HG02970 (cell line): ENCODE data around the gene LYST.
"Not testable (repeated sequence)": the region's sequence is repeated elsewhere in the genome, so short reads cannot be mapped to it uniquely, and the experiment has no call there.

Experiments
- ATAC-seq: cut with Tn5 transposase; IDR thresholded peaks from one replicate; pipeline ENCODE4 v1.9.1; 2021; ENCODE audit warnings: mild to moderate bottlenecking, moderate library complexity, moderate number of reproducible peaks; ENCODE audit not compliant: unreplicated experiment, low FRiP score

Gene LYST

DNA sequence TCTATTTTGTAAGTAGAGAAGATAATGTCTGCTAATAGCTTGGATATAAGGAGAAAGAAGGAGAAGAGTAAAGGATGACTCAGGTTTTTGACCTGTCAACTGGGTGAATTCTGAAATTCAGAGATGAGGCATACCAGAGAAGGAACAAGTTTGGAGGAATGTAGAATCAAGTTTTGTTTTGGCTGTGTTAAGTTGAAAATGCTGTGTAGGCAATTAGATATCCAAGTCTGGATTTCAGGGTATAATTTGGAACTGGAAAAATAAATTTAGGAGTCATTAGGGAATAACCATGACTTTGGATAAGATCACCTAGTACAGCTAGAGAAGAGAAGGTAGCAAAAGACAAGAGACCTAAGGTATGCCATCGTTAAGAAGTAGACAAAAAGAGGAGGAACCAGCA, 194.7 kb downstream of the LYST start:
- ATAC-seq, result no peak

DNA sequence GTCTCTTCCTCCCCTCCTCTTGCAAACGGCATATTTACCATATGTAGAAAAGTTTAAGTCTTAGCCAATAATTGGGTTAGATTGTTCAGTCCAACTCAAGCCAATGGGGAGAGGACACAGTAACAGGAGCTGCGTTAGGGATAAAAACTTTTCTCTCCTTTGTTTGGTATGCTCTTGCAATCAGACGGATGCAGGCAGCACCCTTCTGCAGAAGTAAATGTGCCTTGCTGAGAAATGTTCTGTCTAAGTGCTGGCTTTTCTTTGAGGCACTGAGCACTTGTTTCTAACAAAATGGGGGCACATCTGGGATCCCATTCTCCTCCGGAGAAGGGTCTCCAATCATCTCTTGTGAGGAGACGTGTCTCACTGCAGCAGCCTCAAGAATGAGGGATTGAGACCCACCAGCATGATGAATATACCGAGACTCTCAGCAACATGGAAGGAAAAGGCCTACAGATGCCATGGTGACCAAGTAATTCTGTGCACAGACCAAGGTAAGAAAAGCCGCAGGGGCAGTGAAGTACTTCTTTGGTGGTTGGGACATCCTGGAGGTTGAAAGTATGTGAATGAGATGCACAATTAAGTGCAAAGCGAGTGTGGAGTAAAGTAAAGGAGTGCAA, 196.4 kb downstream of the LYST start:
- ATAC-seq, result no peak

DNA sequence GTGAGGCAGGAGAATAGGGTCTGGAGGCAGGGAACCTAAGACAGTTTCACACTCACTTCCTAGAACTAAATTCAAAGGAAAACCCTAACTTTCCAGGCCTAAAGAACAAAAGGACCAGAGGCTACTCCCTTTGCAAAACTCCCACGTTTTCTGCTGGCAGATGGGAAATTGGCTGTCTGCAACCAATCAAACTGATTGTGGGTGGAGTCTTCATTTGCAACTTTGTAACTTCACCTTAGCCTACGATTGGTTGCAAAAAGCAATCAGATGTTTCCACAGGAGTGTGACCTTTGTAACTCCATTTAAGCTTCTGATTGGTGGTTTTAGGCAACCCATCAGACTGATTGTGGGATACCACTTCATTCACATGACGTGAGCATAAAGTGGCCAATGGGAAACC, 197.4 kb downstream of the LYST start:
- no peak for ATAC-seq

DNA sequence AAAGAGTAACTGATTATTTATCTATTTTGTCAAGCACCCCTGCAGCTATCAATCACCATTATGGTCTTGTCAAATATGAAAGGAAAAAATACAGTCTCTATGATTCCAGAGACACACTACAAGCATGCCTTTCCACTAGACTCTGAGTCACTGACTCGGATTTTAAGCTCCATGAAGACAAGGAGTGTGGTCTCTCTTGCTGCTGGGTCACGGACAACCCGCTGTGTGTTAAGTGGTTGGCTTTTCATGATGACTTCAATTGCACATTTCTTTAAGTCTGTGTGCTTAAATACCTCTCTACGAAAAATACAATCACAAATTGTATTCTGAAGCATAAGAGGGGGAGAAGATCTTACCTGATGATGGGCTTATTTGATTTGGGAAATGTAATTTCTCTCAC, 203.1 kb downstream of the LYST start:
- ATAC-seq, result no peak

DNA sequence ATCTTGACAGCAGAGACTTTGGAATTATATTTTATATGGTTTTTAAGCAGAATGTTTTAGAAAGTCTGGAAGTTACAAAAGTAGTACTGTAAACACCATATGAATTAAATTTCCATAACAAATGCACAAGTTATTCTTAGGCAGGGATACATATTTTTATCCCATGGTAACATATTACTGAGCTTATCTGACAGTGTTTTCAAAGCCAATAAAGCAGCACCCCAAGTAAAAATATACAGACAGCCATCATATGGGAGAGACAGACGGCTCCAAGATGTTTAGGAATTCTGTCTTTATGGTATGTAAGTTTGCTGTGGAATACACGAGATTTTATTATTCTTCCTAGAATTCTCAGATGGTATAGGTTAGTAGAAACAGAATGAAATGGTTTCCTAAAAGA, 205.1 kb downstream of the LYST start:
- ATAC-seq, result no peak

DNA sequence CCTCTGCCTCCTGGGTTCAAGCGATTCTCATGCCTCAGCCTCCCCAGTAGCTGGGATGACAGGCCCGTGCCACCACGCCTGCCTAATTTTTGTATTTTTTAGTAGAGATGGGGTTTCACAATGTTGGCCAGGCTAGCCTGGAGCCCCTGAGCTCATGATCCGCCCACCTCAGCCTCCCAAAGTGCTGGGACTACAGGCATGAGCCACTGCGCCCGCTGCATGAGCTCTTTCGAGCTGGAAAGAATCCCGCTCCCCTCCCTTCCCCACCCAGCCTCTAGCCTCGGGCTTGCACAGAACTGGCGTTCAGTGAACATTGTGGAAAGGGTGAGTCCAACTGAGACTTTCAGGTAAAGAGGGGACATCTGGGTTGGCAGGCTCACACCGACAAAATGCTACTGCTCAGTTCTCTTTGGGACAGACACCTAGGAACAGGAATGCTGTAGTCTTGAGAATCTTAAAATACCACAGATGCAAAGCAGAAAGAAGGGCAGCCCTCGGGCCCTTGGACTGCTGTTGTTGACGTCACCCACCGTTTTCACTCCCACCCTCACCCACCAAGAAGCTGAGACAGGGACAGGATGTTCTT, 207.4 kb downstream of the LYST start:
- ATAC-seq, result no peak

DNA sequence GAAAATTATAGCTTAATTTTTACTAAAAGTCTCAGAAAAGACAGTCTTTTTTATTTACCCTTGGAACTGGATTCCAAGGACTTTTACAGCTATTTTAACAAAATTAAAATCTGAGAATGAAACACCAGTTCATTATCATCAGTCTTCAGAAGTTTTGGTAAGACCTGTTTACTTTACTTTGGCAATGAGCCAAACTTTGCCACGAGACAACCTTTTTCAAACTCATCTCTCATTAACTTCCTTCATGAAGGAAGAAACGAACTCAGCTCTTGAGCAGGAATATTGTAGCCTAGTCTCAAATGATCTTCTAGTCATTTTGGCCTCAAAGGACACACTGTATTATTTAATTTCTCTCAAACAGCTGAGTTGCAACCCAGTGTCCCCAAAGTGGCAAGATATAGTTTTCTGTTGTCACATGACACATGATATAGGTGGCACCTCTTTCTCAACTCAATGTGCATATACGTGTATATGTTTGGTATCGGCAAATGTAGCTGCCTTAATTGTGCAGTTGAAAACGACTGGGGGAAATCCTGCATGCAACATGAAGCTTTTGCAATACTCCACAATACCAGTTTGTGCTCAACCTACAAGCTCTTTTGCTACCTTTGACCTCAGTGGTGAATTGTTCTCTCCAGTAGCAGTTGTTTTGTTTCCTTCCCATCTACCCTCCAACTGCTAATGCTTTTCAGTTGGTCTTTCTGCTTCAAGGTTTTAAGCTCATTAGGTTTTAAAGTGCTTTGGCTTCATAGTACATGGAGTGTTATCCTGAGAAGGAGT, 208.8 kb downstream of the LYST start:
- ATAC-seq, result no peak

DNA sequence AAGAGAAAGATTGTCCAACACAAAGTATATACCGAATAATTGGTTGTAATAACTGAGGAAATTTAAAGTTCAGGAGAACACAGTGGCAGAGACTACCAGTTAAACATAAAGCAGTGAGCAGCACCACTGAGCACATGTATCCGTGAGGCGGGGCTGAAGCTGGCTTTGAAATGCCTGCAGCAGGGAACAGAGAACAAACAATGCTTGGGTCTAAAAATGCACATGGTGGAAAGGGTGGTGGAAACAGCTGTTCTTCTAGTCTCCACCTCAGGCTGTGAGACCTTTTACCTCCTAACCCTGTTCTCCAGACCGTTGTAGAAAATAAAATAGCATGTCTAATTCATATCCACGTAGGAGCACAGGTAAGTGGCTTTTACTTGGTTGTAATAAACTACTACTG, 209.4 kb downstream of the LYST start:
- no peak for ATAC-seq

DNA sequence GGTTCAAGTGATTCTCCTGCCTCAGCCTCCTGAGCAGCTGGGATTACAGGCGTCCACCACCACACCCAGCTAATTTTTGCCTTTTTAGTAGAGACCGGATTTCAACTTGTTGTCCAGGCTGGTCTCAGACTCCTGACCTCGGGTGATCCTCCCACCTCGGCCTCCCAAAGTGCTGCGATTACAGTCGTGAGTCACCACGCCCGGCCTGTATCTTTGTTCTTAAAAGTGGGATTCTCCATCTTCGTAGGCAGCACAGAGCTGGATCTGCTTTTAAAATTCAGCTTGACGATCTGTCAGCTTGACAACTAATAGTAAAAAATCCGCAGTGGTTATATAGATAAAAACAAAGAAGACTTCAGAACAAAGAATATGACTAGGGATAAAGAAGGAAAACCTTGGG, 214.3 kb downstream of the LYST start:
- ATAC-seq, result no peak

DNA sequence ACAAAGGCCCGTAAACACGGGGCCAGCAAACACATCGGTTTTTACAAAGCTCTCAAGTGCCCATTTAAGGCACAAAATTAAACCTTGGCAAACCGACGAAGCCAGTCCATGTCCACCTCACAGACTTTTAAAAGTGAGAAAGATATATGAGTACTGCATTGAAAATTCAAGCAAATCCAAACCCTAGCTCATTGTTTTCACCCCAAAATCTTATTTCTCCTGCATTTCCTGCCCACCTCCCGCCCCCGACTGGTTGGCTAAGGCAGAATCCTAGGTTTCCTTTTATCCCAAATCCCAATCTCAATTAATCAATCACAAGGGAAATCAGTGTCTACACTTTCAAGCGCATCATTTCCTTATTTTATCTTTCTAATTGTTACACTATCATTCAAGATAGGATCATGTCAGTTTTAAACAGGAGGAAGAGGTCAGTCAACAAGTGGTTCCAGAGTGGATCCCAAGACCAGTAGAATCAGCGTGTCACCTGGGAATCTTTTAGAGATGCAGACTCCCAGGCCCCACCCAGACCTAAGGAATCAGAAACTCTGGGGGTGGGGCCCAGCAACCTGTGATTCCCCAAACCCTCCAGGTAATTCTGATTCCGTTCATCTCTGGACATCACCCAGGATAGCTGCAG, 215.4 kb downstream of the LYST start:
- ATAC-seq, result no peak

DNA sequence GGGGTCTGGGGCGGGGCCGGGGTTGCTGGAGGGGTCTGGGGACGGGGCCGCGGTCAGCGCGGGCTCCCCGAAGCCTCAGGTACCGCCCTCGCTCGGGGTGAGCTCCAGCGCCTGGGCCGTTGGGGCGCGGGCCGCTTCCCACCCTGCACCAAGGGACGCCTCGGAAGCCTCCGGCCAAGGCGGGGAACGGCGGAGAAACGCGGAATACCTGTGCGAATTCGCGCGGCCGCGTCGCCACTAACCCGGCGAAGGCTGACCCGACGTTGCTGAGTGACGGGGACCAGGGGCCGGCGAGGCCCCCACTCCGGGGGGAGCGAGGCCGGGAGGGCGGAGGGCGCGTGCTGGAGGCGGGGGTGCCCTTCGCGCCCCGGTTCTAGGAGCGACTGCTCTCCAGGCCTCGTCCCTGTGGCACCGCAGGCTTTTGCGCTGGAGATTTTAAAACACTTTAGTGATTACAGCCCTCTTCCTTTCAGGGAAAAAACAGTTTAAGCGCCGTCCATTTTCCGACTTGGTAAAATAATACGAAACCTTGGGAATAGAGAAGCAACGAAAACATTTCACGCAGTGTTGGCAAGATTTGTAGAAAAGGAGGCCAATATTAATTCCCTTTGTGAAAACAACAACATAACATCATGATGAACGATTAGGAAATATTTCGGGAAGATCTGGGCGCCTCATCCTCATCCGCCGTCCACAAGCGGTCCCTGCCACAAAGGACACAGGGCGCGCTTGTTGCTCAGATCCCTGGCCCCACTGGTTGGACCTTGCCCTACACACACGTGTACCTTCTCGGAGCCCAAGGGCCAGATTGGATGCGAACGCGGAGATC, 216.2 kb downstream of the LYST start:
- ATAC-seq, result no peak

DNA sequence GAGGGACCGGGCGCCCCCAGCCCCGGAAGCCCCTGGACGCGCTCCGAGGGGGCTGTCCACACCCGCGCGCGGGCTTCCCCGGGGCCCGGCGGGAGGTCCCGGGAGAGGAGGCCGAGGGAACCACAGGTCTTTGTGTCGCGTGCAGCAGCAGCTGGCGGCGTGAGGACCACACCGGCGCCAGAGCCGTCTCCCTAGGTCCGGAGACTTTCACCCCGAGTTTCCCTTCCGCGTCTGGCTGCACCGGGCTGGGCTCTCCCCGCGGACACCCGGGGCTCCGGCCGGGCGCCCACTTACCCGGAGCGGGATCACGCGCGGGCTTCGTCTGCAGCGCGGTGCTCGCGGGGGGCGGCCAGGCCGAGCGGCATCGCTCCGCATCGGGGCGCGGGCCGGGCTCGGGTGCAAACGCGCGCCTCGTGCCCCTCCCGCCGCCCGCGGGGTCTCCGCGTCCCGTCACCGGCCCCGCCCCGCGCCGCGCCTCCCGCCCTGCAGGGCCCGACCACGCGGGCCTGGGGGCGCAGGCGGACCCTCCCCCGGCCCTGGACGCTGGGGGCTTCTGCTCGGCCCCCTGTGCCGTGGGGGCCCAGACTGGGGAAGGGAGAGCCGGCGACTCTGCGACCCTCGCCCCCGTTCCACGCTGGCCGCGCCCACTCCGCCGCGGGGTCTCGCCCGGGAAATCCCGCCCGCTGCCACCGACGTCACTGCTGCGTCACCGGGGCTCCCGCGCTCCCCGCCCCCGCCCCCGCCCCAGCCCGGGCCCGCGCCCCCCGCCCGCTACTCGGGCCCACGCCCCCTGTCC, 217.1 kb downstream of the LYST start, which contains the start of gene GNG4:
Gene GNG4, minus strand, starts transcription at position 417 of the 796 bp plus-strand sequence. CDS start 65,946 bp downstream, outside the sequence.
- ATAC-seq, result no peak

DNA sequence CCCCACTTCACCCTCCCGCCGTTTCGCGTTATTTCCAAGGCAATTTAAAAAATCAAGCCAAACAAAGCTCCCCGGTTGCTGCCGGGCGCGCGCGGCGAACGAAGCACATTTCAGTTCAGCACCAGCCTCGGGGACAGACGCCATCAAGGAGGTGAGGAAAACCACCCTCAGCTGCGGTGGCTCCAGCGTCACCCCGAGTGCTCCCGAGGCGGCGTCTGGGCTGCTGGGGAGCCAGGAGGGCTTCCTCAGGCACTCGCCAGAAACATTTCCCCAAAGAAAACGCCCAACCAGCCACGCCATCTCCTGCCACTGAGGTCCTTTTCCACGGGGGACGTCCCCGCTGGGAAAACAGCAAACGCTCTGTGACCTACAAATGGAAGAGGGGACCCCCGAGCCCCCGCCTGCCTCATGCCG, 217.7 kb downstream of the LYST start:
- ATAC-seq, result no peak

DNA sequence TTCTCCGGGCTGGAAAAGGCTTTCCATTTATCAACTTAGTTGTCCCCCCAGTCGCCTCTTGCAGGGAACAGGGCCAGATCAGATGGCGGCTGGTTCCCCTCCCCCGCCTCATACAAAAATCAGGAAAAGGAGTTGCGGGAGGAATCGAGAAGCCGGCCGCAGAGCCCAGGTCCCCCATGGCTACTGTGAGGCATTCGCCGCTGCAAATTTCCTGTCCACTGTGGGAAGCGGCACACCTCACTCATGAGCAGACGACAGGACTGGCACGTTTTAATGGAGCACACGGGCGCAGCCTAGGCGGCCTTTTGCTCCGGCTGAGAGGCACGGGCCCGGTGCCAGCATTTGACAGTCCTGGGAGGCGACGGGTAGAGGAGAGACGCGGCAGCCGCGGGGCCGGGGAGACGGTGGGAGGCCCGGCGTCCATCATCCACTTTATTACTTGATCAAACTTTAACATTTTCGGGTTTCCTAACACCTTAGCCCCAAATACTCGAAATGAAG, 218.2 kb downstream of the LYST start:
- no peak for ATAC-seq

DNA sequence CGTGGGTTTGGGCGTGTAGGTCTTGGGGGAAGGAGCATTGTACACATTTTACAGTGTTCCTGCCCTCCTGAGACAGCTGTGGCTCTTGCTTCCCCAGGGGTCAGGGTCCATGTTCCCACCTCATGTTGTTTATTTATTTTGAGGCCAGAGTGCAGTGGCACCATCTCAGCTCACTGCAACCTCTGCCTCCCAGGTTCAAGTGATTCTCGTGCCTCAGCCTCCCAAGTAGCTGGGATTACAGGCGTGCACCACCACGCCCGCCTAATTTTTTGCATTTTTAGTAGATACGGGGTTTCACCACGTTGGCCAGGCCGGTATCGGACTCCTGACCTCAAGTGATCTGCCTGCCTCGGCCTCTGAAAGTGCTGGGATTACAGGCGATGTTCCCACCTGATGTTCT, 219.2 kb downstream of the LYST start:
- ATAC-seq, result not testable (repeated sequence)

DNA sequence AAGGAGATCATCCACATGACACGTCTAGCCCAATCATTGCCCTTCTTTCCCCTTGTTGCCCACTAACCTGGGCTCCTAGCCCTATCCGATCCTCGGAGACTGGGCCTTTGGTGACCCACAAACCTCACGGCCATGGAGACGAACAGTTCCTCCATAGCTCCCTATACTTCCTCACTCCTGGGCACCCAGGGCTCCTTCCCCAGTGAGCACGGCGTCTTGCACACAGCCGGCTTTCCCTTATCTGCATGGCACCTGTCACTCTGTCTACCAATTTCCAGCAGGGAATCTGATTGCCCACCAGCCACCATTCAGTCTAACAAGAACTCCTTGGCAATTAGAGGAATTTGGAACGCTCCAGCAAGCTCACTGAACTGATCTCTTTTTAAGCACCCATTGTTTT, 220.2 kb downstream of the LYST start:
- ATAC-seq, result no peak

DNA sequence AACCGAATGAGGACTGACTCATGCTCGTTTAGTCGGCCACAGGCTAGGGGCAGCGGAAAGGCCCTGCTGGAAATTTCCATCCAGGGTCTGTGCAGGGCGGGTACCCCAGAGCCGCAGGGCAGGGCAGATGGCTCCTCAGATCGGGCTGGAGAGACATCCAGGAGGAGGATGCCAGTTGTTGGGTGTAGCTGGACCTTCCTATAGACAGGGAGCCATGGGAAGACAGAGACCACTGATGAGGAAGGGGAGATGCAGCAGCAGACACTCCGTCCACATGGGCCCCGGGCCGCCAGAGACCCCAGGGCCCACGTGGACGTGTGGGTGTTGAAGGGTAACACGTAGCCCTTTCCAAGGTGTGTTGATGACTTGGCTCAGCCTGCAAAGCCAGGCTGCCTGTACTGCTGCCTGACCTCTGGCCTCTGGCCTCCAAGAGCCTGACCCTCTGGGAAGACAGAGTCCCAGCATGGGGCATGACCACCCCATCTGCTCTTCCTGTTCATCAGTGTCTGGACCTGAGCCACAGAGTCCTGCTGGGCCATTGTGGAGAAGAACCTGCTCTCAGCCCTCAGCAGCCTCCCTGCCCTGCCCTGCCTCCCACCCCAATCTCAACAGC, 221.9 kb downstream of the LYST start:
- ATAC-seq, result no peak

DNA sequence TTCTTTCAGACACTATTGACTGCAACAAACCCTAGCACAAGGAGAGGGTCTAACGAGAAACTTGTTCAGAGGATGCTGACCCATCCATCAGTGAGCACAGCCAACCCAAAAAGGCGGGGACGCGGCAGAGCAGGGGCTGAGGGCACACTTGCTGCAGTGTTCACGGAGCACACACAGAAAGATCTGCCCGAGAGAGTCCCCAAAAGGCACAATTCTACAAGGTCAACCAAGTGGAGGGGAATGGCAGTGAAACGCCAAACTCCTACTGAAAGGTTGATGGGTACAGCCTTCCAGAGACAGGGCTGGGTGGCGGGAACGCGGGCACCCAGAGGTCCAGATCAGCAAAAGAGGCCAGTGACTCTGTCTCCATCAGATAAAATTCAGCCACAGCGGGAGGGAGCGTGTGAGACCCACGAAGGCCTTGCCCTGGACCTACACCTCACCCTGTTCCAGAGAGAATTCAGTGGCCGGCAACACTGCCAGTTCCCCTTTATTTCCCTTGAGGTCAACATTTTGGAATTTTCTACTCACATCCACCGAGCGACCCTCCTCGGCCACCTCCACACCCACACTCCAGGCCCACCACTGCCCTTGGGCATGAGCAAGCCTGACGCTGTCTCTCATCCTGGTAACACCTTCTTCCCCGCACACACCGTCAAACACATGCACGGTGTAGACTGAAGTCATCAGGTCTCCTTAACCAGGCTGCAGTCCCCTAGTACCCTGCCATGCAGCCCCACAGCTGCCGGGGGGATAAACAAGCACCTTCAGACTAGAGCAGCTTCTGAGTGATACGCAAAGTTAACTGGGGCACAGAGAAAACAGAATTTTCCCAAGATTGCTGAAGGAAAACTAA, 222.6 kb downstream of the LYST start:
- no peak for ATAC-seq
